ENCODE measurements around the gene LRRK1.

DNA sequence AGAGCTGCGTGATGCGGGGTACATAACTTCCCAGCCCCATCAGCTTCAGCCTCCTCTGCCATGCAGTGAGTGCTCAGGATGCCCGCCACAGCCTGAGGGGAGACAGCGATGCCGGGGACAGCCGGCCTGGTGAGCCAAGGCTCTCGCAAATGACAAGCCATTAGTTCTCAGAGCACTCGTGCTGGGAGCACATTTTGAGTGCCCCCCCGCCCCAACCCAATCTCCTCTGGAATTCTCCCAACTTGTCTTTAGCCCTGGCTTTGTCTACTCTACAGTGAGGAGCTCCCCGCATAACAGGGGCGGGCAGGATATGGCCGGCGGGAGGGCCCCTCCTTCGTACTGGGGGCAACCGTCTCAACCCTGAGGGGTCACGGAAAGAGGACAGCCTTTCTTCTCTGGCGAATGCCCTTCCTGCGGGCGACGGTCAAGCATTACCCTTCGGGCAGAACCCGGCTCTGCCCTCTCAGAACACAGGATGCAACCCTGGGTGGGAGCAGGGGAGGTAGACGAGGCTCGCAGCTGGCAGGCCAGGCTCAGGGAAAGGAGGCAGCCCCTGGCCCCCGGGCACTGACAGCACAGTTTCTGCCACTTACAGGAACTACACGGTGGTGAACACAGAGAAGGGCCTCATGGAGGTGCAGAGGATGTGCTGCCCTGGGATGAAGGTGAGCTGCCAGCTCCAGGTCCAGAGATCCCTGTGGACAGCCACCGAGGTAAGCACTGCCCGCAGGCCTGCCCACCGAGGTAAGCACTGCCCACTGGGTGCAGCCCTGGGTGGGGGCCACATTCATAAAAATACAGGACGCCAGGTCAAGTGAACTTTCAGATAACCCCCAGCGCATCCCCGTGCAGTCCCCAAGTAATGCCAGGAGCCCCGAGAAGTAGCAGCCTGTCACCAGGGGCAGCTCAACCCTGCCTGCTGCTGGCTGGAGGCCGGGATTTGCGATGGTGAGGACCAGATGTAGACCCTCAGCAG, 141.7 kb downstream of the LRRK1 start:
- TF ChIP-seq CTCF (conservative IDR thresholded peaks at IDR 0.05; ENCODE audit: low read depth, low read length) (no peak), RAD21 (IDR thresholded peaks at IDR 0.05; ENCODE audit: low read length) (no peak)
